GM23338 (cell line): ENCODE measurements around the gene TCERG1L.

Experiments
- CREB1 ChIP-seq: fragments of 250-450 bp; sonication (Bioruptor Pico); IDR thresholded peaks from 2 replicates; pipeline ENCODE4 v1.5.0; 2020; ENCODE audit warnings: low read depth, mild to moderate bottlenecking, moderate library complexity
- CTCF ChIP-seq, 2 experiments: fragments of 200-600 bp in 1 of 2; sonication (generic) in 1 of 2; conservative IDR thresholded peaks; 2 replicates each; pipeline versions ENCODE4 v1.5.1 to v1.6.1; 2016 to 2017; ENCODE audit warnings: antibody characterized with exemption in 2 of 2, low read depth in 2 of 2, mild to moderate bottlenecking in 2 of 2, moderate library complexity in 1 of 2
- ETS1 ChIP-seq: IDR thresholded peaks from 2 replicates; pipeline ENCODE4 v1.6.1; 2016; ENCODE audit warnings: antibody characterized with exemption
- EZH2 ChIP-seq: fragments of 200-600 bp; sonication (generic); IDR thresholded peaks from one replicate; pipeline ENCODE4 v1.8.0; 2017; ENCODE audit warnings: antibody characterized with exemption, mild to moderate bottlenecking, low read depth; ENCODE audit not compliant: unreplicated experiment
- EZH2phosphoT487 ChIP-seq: fragments of 200-600 bp; sonication (generic); IDR thresholded peaks from one replicate; pipeline ENCODE4 v1.8.1; 2018; ENCODE audit warnings: antibody characterized with exemption; ENCODE audit not compliant: unreplicated experiment
- JUNB ChIP-seq: IDR thresholded peaks from one replicate; pipeline ENCODE4 v1.6.1; 2016; ENCODE audit warnings: antibody characterized with exemption; ENCODE audit not compliant: unreplicated experiment
- NANOG ChIP-seq: IDR thresholded peaks from 2 replicates; pipeline ENCODE4 v1.6.1; 2016; ENCODE audit warnings: antibody characterized with exemption, borderline replicate concordance
- POLR2AphosphoS5 ChIP-seq: IDR thresholded peaks from 2 replicates; pipeline ENCODE4 v1.6.1; 2016; ENCODE audit warnings: antibody characterized with exemption, low read depth
- REST ChIP-seq: IDR thresholded peaks from one replicate; pipeline ENCODE4 v1.6.1; 2018; ENCODE audit warnings: antibody characterized with exemption; ENCODE audit not compliant: unreplicated experiment
- STAT1 ChIP-seq: IDR thresholded peaks from one replicate; pipeline ENCODE4 v1.6.1; 2016; ENCODE audit warnings: antibody characterized with exemption; ENCODE audit not compliant: unreplicated experiment
- ZNF114 ChIP-seq: fragments of 250-450 bp; sonication (Bioruptor Pico); IDR thresholded peaks from 2 replicates; pipeline ENCODE4 v1.5.0; 2020; ENCODE audit warnings: mild to moderate bottlenecking, moderate library complexity
- ZNF331 ChIP-seq: fragments of 250-450 bp; sonication (Bioruptor Pico); IDR thresholded peaks from 2 replicates; pipeline ENCODE4 v1.5.0; 2020; ENCODE audit warnings: low read depth, mild to moderate bottlenecking, moderate library complexity
- ZNF462 ChIP-seq: fragments of 250-450 bp; sonication (Bioruptor Pico); IDR thresholded peaks from 2 replicates; pipeline ENCODE4 v1.5.0; 2020; ENCODE audit warnings: mild to moderate bottlenecking, moderate library complexity

GRCh38 chr10:131115321-131115720 lies 196.2 kb downstream of the TCERG1L start:
- TF ChIP-seq CTCF (conservative IDR thresholded peaks at IDR 0.05; ENCODE audit: low read depth in 2 of 2), result no peak
- TF ChIP-seq EZH2, result no peak
- no peak for TF ChIP-seq ZNF462 (CRISPR knock-in tag)
- TF ChIP-seq CREB1 (CRISPR knock-in tag), result no peak
- TF ChIP-seq EZH2phosphoT487, result no peak
- no peak for TF ChIP-seq REST
- TF ChIP-seq ETS1, result no peak
- TF ChIP-seq POLR2AphosphoS5, result no peak
- TF ChIP-seq NANOG, result no peak
- TF ChIP-seq ZNF114 (CRISPR knock-in tag), result no peak
- no peak for TF ChIP-seq JUNB
- no peak for TF ChIP-seq STAT1
- no peak for TF ChIP-seq ZNF331 (CRISPR knock-in tag)
